LNCaP clone FGC (cell line): ENCODE data around the gene SEMA6A.

Source experiments
- DNase-seq: peaks from one replicate; pipeline ENCODE4 v3.0.0-alpha.2; 2011; ENCODE audit warnings: low read depth
- H3K4me3 ChIP-seq: 2 replicates; pipeline ENCODE4 v1.5.1; 2011; ENCODE audit warnings: mild to moderate bottlenecking, low read depth, low read length, control low read depth
- CTCF ChIP-seq: IDR thresholded peaks from 2 replicates; pipeline ENCODE4 v1.5.1; 2012; ENCODE audit warnings: mild to moderate bottlenecking; ENCODE audit not compliant: control insufficient read depth, insufficient read depth; ENCODE audit errors: extremely low read depth

The SEMA6A gene

GRCh38 chr5:116542619-116543018, 32.0 kb downstream of the SEMA6A start:
- DNase-seq: no peak
- no peak for TF ChIP-seq CTCF
- no peak overlapping the region for H3K4me3 ChIP-seq

- no peak for DNase-seq
- no peak for TF ChIP-seq CTCF
- H3K4me3 ChIP-seq: no peak overlapping the region
Measured at GRCh38 chr5:116539222-116539621, 35.4 kb downstream of the SEMA6A start.

GRCh38 chr5:116536316-116537083, 38.1 kb downstream of the SEMA6A start:
- no peak for DNase-seq
- no peak for TF ChIP-seq CTCF

GRCh38 chr5:116534964-116535651, 39.5 kb downstream of the SEMA6A start:
- DNase-seq: no peak
- H3K4me3 ChIP-seq: no peak overlapping the region
- TF ChIP-seq CTCF: no peak

More at GRCh38 chr5:116536316-116537083, 38.1 kb downstream of the SEMA6A start:
- no peak overlapping the region for H3K4me3 ChIP-seq

- TF ChIP-seq CTCF: no peak
- H3K4me3 ChIP-seq: no peak overlapping the region
- DNase-seq: peak; percentile 49
Measured at GRCh38 chr5:116532762-116533525, 41.7 kb downstream of the SEMA6A start.

- no peak overlapping the region for H3K4me3 ChIP-seq
- no peak for TF ChIP-seq CTCF
- no peak for DNase-seq
Measured at GRCh38 chr5:116531635-116532034, 43.0 kb downstream of the SEMA6A start.
